HG02610 (cell line): ENCODE results near the gene ALDH3A1.

Source experiments
- ATAC-seq: cut with Tn5 transposase; IDR thresholded peaks from one replicate; pipeline ENCODE4 v1.9.1; 2021; ENCODE audit warnings: mild to moderate bottlenecking, moderate library complexity; ENCODE audit not compliant: unreplicated experiment

ALDH3A1 gene

GRCh38 chr17:19742495-19742894 lies 5.6 kb downstream of the ALDH3A1 start:
- no peak for ATAC-seq

GRCh38 chr17:19741832-19742457 lies 6.2 kb downstream of the ALDH3A1 start:
- no peak for ATAC-seq

- no peak for ATAC-seq
Measured at GRCh38 chr17:19740933-19741332, 7.2 kb downstream of the ALDH3A1 start.

GRCh38 chr17:19739241-19740201 lies 8.6 kb downstream of the ALDH3A1 start:
- ATAC-seq, result no peak

- no peak for ATAC-seq
Measured at GRCh38 chr17:19738757-19739156, 9.3 kb downstream of the ALDH3A1 start.

GRCh38 chr17:19738073-19738449 lies 10.0 kb downstream of the ALDH3A1 start:
- no peak for ATAC-seq

GRCh38 chr17:19737305-19738072 lies 10.6 kb downstream of the ALDH3A1 start:
- no peak for ATAC-seq

GRCh38 chr17:19736071-19736470 lies 12.0 kb downstream of the ALDH3A1 start:
- ATAC-seq, result no peak

- ATAC-seq, result no peak
Measured at GRCh38 chr17:19733953-19734526, 14.1 kb downstream of the ALDH3A1 start.

- no peak for ATAC-seq
Measured at GRCh38 chr17:19731626-19732025, 16.5 kb downstream of the ALDH3A1 start.

GRCh38 chr17:19730843-19731242 lies 17.3 kb downstream of the ALDH3A1 start:
- ATAC-seq, result no peak

GRCh38 chr17:19729900-19730299 lies 18.2 kb downstream of the ALDH3A1 start:
- no peak for ATAC-seq

- no peak for ATAC-seq
Measured at GRCh38 chr17:19728084-19728495, 20.0 kb downstream of the ALDH3A1 start.

GRCh38 chr17:19727501-19728078 lies 20.5 kb downstream of the ALDH3A1 start:
- no peak for ATAC-seq

- no peak for ATAC-seq
Measured at GRCh38 chr17:19726631-19727376, 21.3 kb downstream of the ALDH3A1 start.

- no peak for ATAC-seq
Measured at GRCh38 chr17:19725486-19725885, 22.6 kb downstream of the ALDH3A1 start.

- ATAC-seq, result no peak
Measured at GRCh38 chr17:19724501-19725420, 23.3 kb downstream of the ALDH3A1 start.

GRCh38 chr17:19723964-19724363 lies 24.1 kb downstream of the ALDH3A1 start:
- no peak for ATAC-seq
